Ramos (cell line): ENCODE data around the gene MTCL1.

Source experiments
- in situ Hi-C: fragments of 300-500 bp; cut with MboI; formaldehyde crosslinking; loops from one replicate; pipeline ENCODE4 v1.14.3; 2022; ENCODE audit warnings: low sequenced_read_pairs; ENCODE audit not compliant: unreplicated experiment

MTCL1 gene

DNA sequence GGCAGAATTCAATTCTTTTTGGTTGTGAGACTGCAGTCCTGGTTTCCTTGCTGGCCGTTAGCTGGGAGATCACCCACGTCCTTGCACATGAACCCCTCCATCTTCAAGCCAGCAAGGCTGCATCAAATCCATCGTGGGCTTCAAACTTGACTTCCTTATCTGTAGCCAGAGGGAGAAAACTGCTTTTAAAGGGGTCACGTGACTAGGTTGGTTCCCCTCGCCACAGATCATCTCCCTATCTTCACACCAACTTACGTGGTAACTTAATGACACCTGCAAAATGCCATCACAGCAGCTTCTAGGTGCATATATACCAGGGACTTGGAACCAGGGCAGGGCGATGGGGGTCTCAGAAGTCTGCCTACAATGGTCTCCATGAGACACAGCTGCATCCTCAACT lies 169.5 kb downstream of the MTCL1 start:
- in situ Hi-C loops = loop anchor here (25.0 kb wide), 1 partner anchor 88 kb away; no protein-coding TSS in a partner anchor

DNA sequence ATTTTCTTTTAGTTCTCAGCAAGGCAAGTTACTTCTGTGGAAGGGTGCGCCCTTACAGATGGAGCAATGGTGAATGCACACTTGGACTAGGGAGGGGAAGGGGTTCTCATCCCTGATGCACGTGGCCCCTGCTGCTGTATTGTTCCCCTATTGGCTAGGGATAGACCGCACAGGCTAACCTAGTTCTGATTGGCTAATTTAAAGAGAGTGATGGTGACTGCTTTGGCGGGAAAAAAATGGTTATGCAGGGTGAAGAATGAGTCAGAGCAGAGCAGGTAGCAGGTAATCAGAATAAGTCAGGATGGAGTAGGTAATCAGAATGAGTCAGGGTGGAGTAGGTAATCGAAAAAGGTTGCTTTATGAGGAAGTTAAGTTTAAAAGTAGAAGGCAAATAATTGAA lies 171.5 kb downstream of the MTCL1 start:
- in situ Hi-C loops = loop anchor here (25.0 kb wide), 1 partner anchor 90 kb away; no protein-coding TSS in a partner anchor

DNA sequence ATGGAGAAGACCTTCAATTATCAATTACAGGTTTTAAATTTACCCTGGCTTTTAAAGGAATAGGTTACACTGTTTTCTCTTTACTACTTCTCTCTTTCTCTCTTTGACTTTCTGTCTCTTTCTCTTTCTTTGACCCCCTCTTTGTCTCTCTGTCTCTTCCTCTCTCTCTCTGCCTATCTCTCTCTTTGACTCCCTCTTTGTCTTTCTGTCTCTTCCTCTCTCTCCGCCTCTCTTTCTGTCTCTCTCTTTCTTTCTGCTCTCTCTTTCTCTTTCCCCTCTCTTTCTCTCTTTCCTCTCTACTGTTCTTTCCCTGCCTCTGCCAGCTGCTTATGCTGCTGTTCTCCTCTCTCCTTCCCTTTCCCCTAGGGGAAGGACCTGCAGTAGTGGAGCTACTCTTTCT lies 175.7 kb downstream of the MTCL1 start:
- in situ Hi-C loops = loop anchor here (25.0 kb wide), 1 partner anchor 94 kb away; no protein-coding TSS in a partner anchor
